Peyer's patch (tissue), 4 donors: ENCODE data around the gene COL20A1.

Experiments used
- CTCF ChIP-seq, 6 experiments: fragments of 450-650 bp in 4 of 6; fragments of 200-600 bp in 2 of 6; sonication (generic) in 1 of 6; IDR thresholded peaks; one replicate each; pipeline ENCODE4 v1.5.1; 2017 to 2019; ENCODE audit warnings: antibody characterized with exemption in 6 of 6, mild to moderate bottlenecking in 3 of 6, moderate library complexity in 1 of 6
- POLR2A ChIP-seq, 2 donors: fragments of 450-650 bp; IDR thresholded peaks; one replicate each; pipeline ENCODE4 v1.5.1; 2017; ENCODE audit warnings: antibody characterized with exemption in 2 of 2, mild to moderate bottlenecking in 2 of 2, moderate library complexity in 2 of 2

DNA sequence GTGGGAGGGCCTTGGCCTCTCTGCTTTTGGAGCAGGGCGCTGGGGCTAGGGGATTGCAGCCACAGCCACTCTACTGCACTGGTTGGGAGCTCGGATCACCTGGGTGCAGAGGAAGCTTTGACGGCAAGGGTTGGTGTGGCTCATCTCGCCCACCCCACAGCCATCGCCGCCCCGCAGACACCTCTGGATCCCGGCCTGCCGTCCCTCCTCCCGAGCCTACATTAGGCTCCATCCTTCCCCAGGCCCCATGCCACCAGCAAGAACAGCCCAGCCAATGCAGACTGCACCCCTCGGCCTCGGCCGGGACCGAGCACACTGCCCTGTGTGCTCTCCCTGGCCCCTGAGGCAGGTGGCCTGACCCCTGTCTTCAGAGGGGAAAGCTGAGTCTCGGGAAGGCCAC, 32.5 kb upstream of the COL20A1 start:
- TF ChIP-seq CTCF (IDR thresholded peaks at IDR 0.05) (no peak), POLR2A (IDR thresholded peaks at IDR 0.05) (no peak)
